Suprapubic skin (tissue), 4 donors: Measurements from ENCODE around the gene EEFSEC. TPM values are rescaled to one million over a fixed set of nuclear protein-coding genes. Genes with fewer than 3 reads are reported as not detected.

Experiments used
- DNase-seq, 2 donors: peaks; one replicate each; pipeline ENCODE4 v3.0.0-alpha.2; 2019; ENCODE audit warnings: low spot score in 2 of 2
- H3K27ac ChIP-seq: fragments of 200-600 bp; sonication (generic); one replicate; pipeline ENCODE4 v1.5.1; 2019
- H3K27me3 ChIP-seq: fragments of 200-600 bp; sonication (generic); one replicate; pipeline ENCODE4 v1.5.1; 2019
- H3K36me3 ChIP-seq: fragments of 200-600 bp; sonication (generic); one replicate; pipeline ENCODE4 v1.5.1; 2019
- H3K4me1 ChIP-seq: fragments of 200-600 bp; sonication (generic); one replicate; pipeline ENCODE4 v1.5.1; 2019
- H3K4me3 ChIP-seq: fragments of 200-600 bp; sonication (generic); one replicate; pipeline ENCODE4 v1.5.1; 2019; ENCODE audit warnings: mild to moderate bottlenecking
- H3K9me3 ChIP-seq: fragments of 200-600 bp; sonication (generic); one replicate; pipeline ENCODE4 v1.5.1; 2019
- CTCF ChIP-seq, 2 donors: fragments of 200-600 bp in 1 of 2; fragments of 450-650 bp in 1 of 2; sonication (generic) in 1 of 2; IDR thresholded peaks; one replicate each; pipeline ENCODE4 v1.5.1; 2016 to 2019; ENCODE audit warnings: antibody characterized with exemption in 2 of 2, mild to moderate bottlenecking in 1 of 2, moderate library complexity in 1 of 2
- EP300 ChIP-seq: sonication (generic); formaldehyde crosslinking; IDR thresholded peaks from one replicate; pipeline ENCODE4 v1.6.1; 2017; ENCODE audit warnings: antibody characterized with exemption
- POLR2A ChIP-seq, 2 donors: fragments of 450-650 bp; IDR thresholded peaks; one replicate each; pipeline ENCODE4 v1.6.1; 2017; ENCODE audit warnings: antibody characterized with exemption in 2 of 2, mild to moderate bottlenecking in 2 of 2, moderate library complexity in 2 of 2
- POLR2AphosphoS5 ChIP-seq, 3 donors: sonication (generic); formaldehyde crosslinking; IDR thresholded peaks; one replicate each; pipeline ENCODE4 v1.6.1; 2017; ENCODE audit warnings: antibody characterized with exemption in 3 of 3
- WGBS: methylation state at CpG from one replicate; pipeline ENCODE4 v1.1.5; 2018; 5-methylcytosine and 5-hydroxymethylcytosine counted together
- total RNA-seq, 4 donors: library from RNA; depleted of rRNA; stranded (reverse); fragments of >200 nt; gene quantifications; one replicate each; pipeline ENCODE4 v1.1.0, GENCODE V29; 2016

The EEFSEC gene
- total RNA-seq, 4 donors from 2014 or later, result 14.3 to 19.4 (median 16.7) TPM

DNA sequence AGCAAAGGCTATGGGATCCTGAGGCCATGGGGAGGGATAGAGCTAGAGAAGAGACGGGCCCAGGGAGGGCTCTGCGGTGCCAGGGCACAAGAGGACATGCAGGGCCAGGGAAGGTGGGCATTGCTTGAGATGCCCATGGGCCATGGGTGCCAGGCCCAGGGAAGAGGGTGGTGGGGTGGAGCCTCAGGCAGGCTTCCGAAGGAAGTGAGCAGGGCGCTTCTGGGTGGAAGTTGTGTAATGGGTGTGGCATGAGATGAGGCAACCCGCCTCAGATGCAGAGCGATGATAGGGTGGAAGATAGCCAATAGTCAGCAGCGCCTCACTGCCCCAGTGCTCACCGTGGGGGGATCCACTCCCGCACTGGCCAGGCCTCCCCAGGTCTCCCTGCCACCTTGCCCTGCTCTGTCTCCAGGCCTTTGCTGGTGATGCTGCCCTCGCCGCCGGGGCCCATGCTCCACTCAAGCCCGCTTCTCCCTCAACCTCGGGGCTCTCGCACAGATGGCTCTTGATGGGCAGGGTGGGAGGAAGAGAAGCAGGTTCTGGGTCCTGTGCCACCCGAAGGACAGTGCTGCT lies 262.0 kb downstream of the EEFSEC start:
- Histone ChIP-seq H3K27ac (no peak overlapping the region), H3K27me3 (no peaks in the 10 kb centered on the region), H3K9me3 (no peaks in the 10 kb centered on the region), H3K4me3 (no peak overlapping the region), H3K36me3 (no peaks in the 10 kb centered on the region), H3K4me1 (no peaks in the 10 kb centered on the region)
- no peak for TF ChIP-seq EP300
- TF ChIP-seq POLR2A (IDR thresholded peaks at IDR 0.05), result no peak
- no peak for TF ChIP-seq CTCF (IDR thresholded peaks at IDR 0.05)
- no peak for TF ChIP-seq POLR2AphosphoS5 (IDR thresholded peaks at IDR 0.05)
- WGBS, result 72% methylated on average over 12 of the region's 16 CpGs
- no peak for DNase-seq

GRCh38 chr3:128415773-128416577 lies 262.7 kb downstream of the EEFSEC start:
- Histone ChIP-seq H3K36me3 (no peaks in the 10 kb centered on the region), H3K27ac (no peak overlapping the region), H3K4me1 (no peaks in the 10 kb centered on the region), H3K27me3 (no peaks in the 10 kb centered on the region), H3K9me3 (no peaks in the 10 kb centered on the region), H3K4me3 (no peak overlapping the region)
- TF ChIP-seq CTCF (IDR thresholded peaks at IDR 0.05) (no peak), EP300 (no peak), POLR2A (IDR thresholded peaks at IDR 0.05) (no peak), POLR2AphosphoS5 (IDR thresholded peaks at IDR 0.05) (no peak)
- DNase-seq, result no peak
- 74% methylated on average over 8 of the region's 19 CpGs for WGBS

GRCh38 chr3:128416578-128417211 lies 263.4 kb downstream of the EEFSEC start:
- H3K27me3 ChIP-seq, result no peaks in the 10 kb centered on the region
- DNase-seq, result no peak
- TF ChIP-seq POLR2A (IDR thresholded peaks at IDR 0.05), result no peak
- no peak for TF ChIP-seq POLR2AphosphoS5 (IDR thresholded peaks at IDR 0.05)
- TF ChIP-seq CTCF (IDR thresholded peaks at IDR 0.05), result no peak
- TF ChIP-seq EP300, result no peak

GRCh38 chr3:128418900-128419299 lies 265.6 kb downstream of the EEFSEC start:
- Histone ChIP-seq H3K4me3 (no peak overlapping the region), H3K36me3 (no peaks in the 10 kb centered on the region), H3K27me3 (no peaks in the 10 kb centered on the region), H3K4me1 (no peaks in the 10 kb centered on the region), H3K9me3 (no peaks in the 10 kb centered on the region), H3K27ac (no peak overlapping the region)
- WGBS, result 84% methylated on average over 2 of the region's 2 CpGs
- DNase-seq, result no peak
- TF ChIP-seq EP300, result no peak
- no peak for TF ChIP-seq CTCF (IDR thresholded peaks at IDR 0.05)
- TF ChIP-seq POLR2A (IDR thresholded peaks at IDR 0.05), result no peak

More at GRCh38 chr3:128416578-128417211, 263.4 kb downstream of the EEFSEC start:
- no peaks in the 10 kb centered on the region for H3K36me3 ChIP-seq
- no peaks in the 10 kb centered on the region for H3K4me1 ChIP-seq
- H3K9me3 ChIP-seq, result no peaks in the 10 kb centered on the region
- WGBS, result 57% methylated on average over 7 of the region's 12 CpGs
- no peak overlapping the region for H3K4me3 ChIP-seq
- H3K27ac ChIP-seq, result no peak overlapping the region

- H3K27ac ChIP-seq, result no peak overlapping the region
- no peaks in the 10 kb centered on the region for H3K36me3 ChIP-seq
- no peak overlapping the region for H3K4me3 ChIP-seq
- H3K27me3 ChIP-seq, result no peaks in the 10 kb centered on the region
- H3K4me1 ChIP-seq, result no peaks in the 10 kb centered on the region
- no peak for DNase-seq
- 97% methylated on average over 4 of the region's 4 CpGs for WGBS
- no peaks in the 10 kb centered on the region for H3K9me3 ChIP-seq
- TF ChIP-seq POLR2A (IDR thresholded peaks at IDR 0.05) (no peak), POLR2AphosphoS5 (IDR thresholded peaks at IDR 0.05) (no peak), EP300 (no peak), CTCF (IDR thresholded peaks at IDR 0.05) (no peak)
Observed at GRCh38 chr3:128419311-128419710, 266.0 kb downstream of the EEFSEC start.
